Islet precursor cell (in vitro differentiated cells): ENCODE data around the gene CYSLTR2.

ENCODE experiments used
- DNase-seq: peaks from one replicate; pipeline ENCODE4 v3.0.0-alpha.2; 2018

Gene CYSLTR2

GRCh38 chr13:48653472-48653939 is at the start of gene CYSLTR2:
Gene CYSLTR2, plus strand, starts transcription at chr13:48653929. Its CDS starts 52,889 bp downstream, at chr13:48706818.
- peak; percentile 77 for DNase-seq

GRCh38 chr13:48615049-48615448 is 38.7 kb upstream of the CYSLTR2 start:
- DNase-seq, result no peak

- no peak for DNase-seq
Observed at GRCh38 chr13:48618937-48619336, 34.8 kb upstream of the CYSLTR2 start.

GRCh38 chr13:48621056-48621455 is 32.7 kb upstream of the CYSLTR2 start:
- DNase-seq, result no peak

- DNase-seq, result no peak
Observed at GRCh38 chr13:48624016-48624415, 29.7 kb upstream of the CYSLTR2 start.

GRCh38 chr13:48624858-48625257 is 28.9 kb upstream of the CYSLTR2 start:
- DNase-seq, result no peak

GRCh38 chr13:48625413-48626076 is 28.2 kb upstream of the CYSLTR2 start:
- no peak for DNase-seq

- no peak for DNase-seq
Observed at GRCh38 chr13:48626077-48626449, 27.7 kb upstream of the CYSLTR2 start.

- DNase-seq, result no peak
Observed at GRCh38 chr13:48626726-48627451, 26.8 kb upstream of the CYSLTR2 start.

GRCh38 chr13:48629277-48629676 is 24.5 kb upstream of the CYSLTR2 start:
- no peak for DNase-seq

- no peak for DNase-seq
Observed at GRCh38 chr13:48630291-48630690, 23.4 kb upstream of the CYSLTR2 start.

GRCh38 chr13:48630773-48631172 is 23.0 kb upstream of the CYSLTR2 start:
- no peak for DNase-seq

- no peak for DNase-seq
Observed at GRCh38 chr13:48631441-48631840, 22.3 kb upstream of the CYSLTR2 start.

- no peak for DNase-seq
Observed at GRCh38 chr13:48633700-48634099, 20.0 kb upstream of the CYSLTR2 start.

- DNase-seq, result no peak
Observed at GRCh38 chr13:48634636-48635035, 19.1 kb upstream of the CYSLTR2 start.

GRCh38 chr13:48635478-48635877 is 18.3 kb upstream of the CYSLTR2 start:
- DNase-seq, result no peak

- no peak for DNase-seq
Observed at GRCh38 chr13:48636550-48636949, 17.2 kb upstream of the CYSLTR2 start.

GRCh38 chr13:48637601-48638000 is 16.1 kb upstream of the CYSLTR2 start:
- no peak for DNase-seq

- no peak for DNase-seq
Observed at GRCh38 chr13:48640767-48641166, 13.0 kb upstream of the CYSLTR2 start.

- no peak for DNase-seq
Observed at GRCh38 chr13:48641404-48641803, 12.3 kb upstream of the CYSLTR2 start.

GRCh38 chr13:48642061-48642460 is 11.7 kb upstream of the CYSLTR2 start:
- DNase-seq, result no peak

GRCh38 chr13:48643159-48643558 is 10.6 kb upstream of the CYSLTR2 start:
- DNase-seq, result no peak

- no peak for DNase-seq
Observed at GRCh38 chr13:48644141-48644540, 9.6 kb upstream of the CYSLTR2 start.

GRCh38 chr13:48644951-48645350 is 8.8 kb upstream of the CYSLTR2 start:
- no peak for DNase-seq

- DNase-seq, result no peak
Observed at GRCh38 chr13:48645845-48646244, 7.9 kb upstream of the CYSLTR2 start.
